G401.6 (cell line): ENCODE measurements around the gene INHBA.

Experiments used
- FAIRE-seq: peaks from 2 replicates; lab custom pipeline; 2012; peaks lifted over from hg19 to GRCh38; lab: Jason Lieb, UNC

Gene INHBA

GRCh38 chr7:41688906-41689305 is 14.0 kb downstream of the INHBA start:
- no peak for FAIRE-seq

GRCh38 chr7:41688012-41688625 is 14.8 kb downstream of the INHBA start:
- FAIRE-seq = no peak

- FAIRE-seq = no peak
Observed at GRCh38 chr7:41685684-41686083, 17.2 kb downstream of the INHBA start.

- no peak for FAIRE-seq
Observed at GRCh38 chr7:41682422-41682821, 20.5 kb downstream of the INHBA start.

- no peak for FAIRE-seq
Observed at GRCh38 chr7:41679566-41679965, 23.3 kb downstream of the INHBA start.

GRCh38 chr7:41674505-41675023 is 28.3 kb downstream of the INHBA start:
- FAIRE-seq = no peak

GRCh38 chr7:41661596-41661995 is 41.3 kb downstream of the INHBA start:
- no peak for FAIRE-seq

GRCh38 chr7:41659539-41659938 is 43.4 kb downstream of the INHBA start:
- FAIRE-seq = no peak

GRCh38 chr7:41656366-41656765 is 46.5 kb downstream of the INHBA start:
- FAIRE-seq = no peak

- no peak for FAIRE-seq
Observed at GRCh38 chr7:41655426-41655825, 47.5 kb downstream of the INHBA start.

GRCh38 chr7:41652267-41652666 is 50.6 kb downstream of the INHBA start:
- no peak for FAIRE-seq

GRCh38 chr7:41648501-41648900 is 54.4 kb downstream of the INHBA start:
- FAIRE-seq = no peak

- no peak for FAIRE-seq
Observed at GRCh38 chr7:41643616-41644015, 59.3 kb downstream of the INHBA start.

GRCh38 chr7:41641665-41642014 is 61.2 kb downstream of the INHBA start:
- no peak for FAIRE-seq

- FAIRE-seq = peak; percentile 95
Observed at GRCh38 chr7:41641011-41641664, 61.8 kb downstream of the INHBA start.

- no peak for FAIRE-seq
Observed at GRCh38 chr7:41640487-41640886, 62.4 kb downstream of the INHBA start.

- FAIRE-seq = no peak
Observed at GRCh38 chr7:41637049-41637448, 65.8 kb downstream of the INHBA start.
